Omental fat pad (tissue), 4 donors: ENCODE measurements around the gene FIGN. TPM values are rescaled to one million over a fixed set of nuclear protein-coding genes. Genes with fewer than 3 reads are reported as not detected.

Source experiments
- ATAC-seq: fragments of 150-250 bp; one replicate; pipeline ENCODE4 v1.9.1; 2016; ENCODE audit warnings: mild to moderate bottlenecking, moderate library complexity; ENCODE audit not compliant: low FRiP score
- DNase-seq: peaks from one replicate; pipeline ENCODE4 v3.0.0-alpha.2; 2019; ENCODE audit warnings: low spot score
- CTCF ChIP-seq, 3 donors: fragments of 450-650 bp; IDR thresholded peaks; one replicate each; pipeline ENCODE4 v1.5.1; 2016 to 2017; ENCODE audit warnings: antibody characterized with exemption in 3 of 3, mild to moderate bottlenecking in 3 of 3, moderate library complexity in 2 of 3
- total RNA-seq, 4 donors: library from RNA; depleted of rRNA; stranded (reverse); fragments of >200 nt; gene quantifications; one replicate each; pipeline ENCODE4 v1.1.0, GENCODE V29; 2016

FIGN gene
- total RNA-seq, 4 donors from 2014 or later = 8.2 to 13.1 (median 10.7) TPM

- no peak for DNase-seq
- TF ChIP-seq CTCF (IDR thresholded peaks at IDR 0.05) = no peak
- no peak for ATAC-seq
These were observed 122.5 kb downstream of the FIGN start for GRCh38 chr2:163613266-163613731.

GRCh38 chr2:163612332-163612731, 123.5 kb downstream of the FIGN start:
- TF ChIP-seq CTCF (IDR thresholded peaks at IDR 0.05) = no peak
- no peak for ATAC-seq
- no peak for DNase-seq

GRCh38 chr2:163611557-163611906, 124.3 kb downstream of the FIGN start:
- no peak for DNase-seq

GRCh38 chr2:163610817-163611556, 124.8 kb downstream of the FIGN start:
- no peak for ATAC-seq
- no peak for TF ChIP-seq CTCF (IDR thresholded peaks at IDR 0.05)
- DNase-seq = no peak

More at GRCh38 chr2:163611557-163611906, 124.3 kb downstream of the FIGN start:
- no peak for TF ChIP-seq CTCF (IDR thresholded peaks at IDR 0.05)
- no peak for ATAC-seq

GRCh38 chr2:163607630-163608029, 128.2 kb downstream of the FIGN start:
- DNase-seq (no peak), ATAC-seq (no peak)
- no peak for TF ChIP-seq CTCF (IDR thresholded peaks at IDR 0.05)

- ATAC-seq = no peak
- no peak for DNase-seq
- TF ChIP-seq CTCF (IDR thresholded peaks at IDR 0.05) = no peak
These were observed 128.9 kb downstream of the FIGN start for GRCh38 chr2:163606878-163607277.

- no peak for TF ChIP-seq CTCF (IDR thresholded peaks at IDR 0.05)
- DNase-seq (no peak), ATAC-seq (no peak)
These were observed 130.0 kb downstream of the FIGN start for GRCh38 chr2:163605779-163606178.
